Endothelial cell of umbilical vein (primary cell): ENCODE measurements around the gene AGPAT2. TPM values are rescaled to one million over a fixed set of nuclear protein-coding genes. Genes with fewer than 3 reads are reported as not detected.

Experiments
- BruUV-seq: library from RNA; stranded (reverse); fragments of 400-500 nt; replicated peaks from 2 replicates; lab custom pipeline; 2021; lab: Mats Ljungman, UMichigan
- CTCF ChIA-PET: fragments of 300-600, 350-600 bp; sonication (Branson Sonifier 250); formaldehyde crosslinking; loops from one replicate; lab custom pipeline; 2021; ENCODE audit warnings: antibody characterized with exemption, inconsistent platforms; lab: Charles Lee
- POLR2A ChIA-PET: fragments of 300-600, 350-600 bp; sonication (Branson Sonifier 250); formaldehyde crosslinking; loops from one replicate; lab custom pipeline; 2021; ENCODE audit warnings: antibody characterized with exemption, inconsistent platforms; lab: Charles Lee
- DNase-seq: peaks from one replicate; pipeline ENCODE4 v3.0.0-alpha.2; 2011; ENCODE audit warnings: low read depth, low spot score
- FAIRE-seq: peaks from 2 replicates; lab custom pipeline; 2011; peaks lifted over from hg19 to GRCh38; lab: Jason Lieb, UNC
- H2AFZ ChIP-seq: 2 replicates; pipeline ENCODE4 v1.6.0; 2012; ENCODE audit warnings: low read depth, low read length, control low read depth, inconsistent platforms
- H3K27ac ChIP-seq: 2 replicates; pipeline ENCODE4 v1.5.1; 2011; ENCODE audit warnings: low read depth, mild to moderate bottlenecking, control low read depth, low read length, moderate library complexity; ENCODE audit not compliant: insufficient read depth
- H3K27me3 ChIP-seq, 2 experiments: 2 replicates each; pipeline versions ENCODE4 v1.6.0 to v1.6.1; 2011; ENCODE audit warnings: low read length in 2 of 2, mixed read lengths in 1 of 2; ENCODE audit not compliant: control insufficient read depth in 2 of 2, insufficient read depth in 2 of 2
- H3K36me3 ChIP-seq, 2 experiments: 2 replicates in 1 of 2; 3 replicates in 1 of 2; pipeline ENCODE4 v1.5.1; 2011; ENCODE audit warnings: low read length in 2 of 2, mild to moderate bottlenecking in 1 of 2, moderate library complexity in 1 of 2; ENCODE audit not compliant: control insufficient read depth in 2 of 2, insufficient read depth in 2 of 2; ENCODE audit errors: extremely low read depth in 1 of 2
- H3K4me1 ChIP-seq: 3 replicates; pipeline ENCODE4 v1.5.1; 2011; ENCODE audit warnings: mild to moderate bottlenecking, low read length; ENCODE audit not compliant: control insufficient read depth, insufficient read depth; ENCODE audit errors: extremely low read depth
- H3K4me2 ChIP-seq: 2 replicates; pipeline ENCODE4 v1.6.1; 2011; ENCODE audit warnings: low read length, control low read depth, mixed read lengths; ENCODE audit not compliant: insufficient read depth
- H3K4me3 ChIP-seq, 3 experiments: fragments of 200-600 bp in 1 of 3; sonication (generic), shearing (Covaris generic) in 1 of 3; replicated peaks in 1 of 3; 2 replicates each; pipeline ENCODE4 v1.5.1; 2011 to 2016; ENCODE audit warnings: control low read depth in 3 of 3, low read length in 3 of 3, mild to moderate bottlenecking in 2 of 3, inconsistent platforms in 1 of 3, low read depth in 1 of 3, moderate library complexity in 1 of 3; ENCODE audit not compliant: insufficient read depth in 1 of 3
- H3K79me2 ChIP-seq: 2 replicates; pipeline ENCODE4 v1.6.0; 2012; ENCODE audit warnings: low read length, inconsistent platforms; ENCODE audit not compliant: control insufficient read depth, insufficient read depth
- H3K9ac ChIP-seq: replicated peaks from 2 replicates; pipeline ENCODE3; 2011; ENCODE audit warnings: low read length, control low read depth; ENCODE audit not compliant: insufficient read depth; ENCODE audit errors: extremely low read depth
- H3K9me1 ChIP-seq: replicated peaks from 3 replicates; pipeline ENCODE4 v1.6.0; 2011; ENCODE audit warnings: mild to moderate bottlenecking, low read length; ENCODE audit not compliant: control insufficient read depth, insufficient read depth; ENCODE audit errors: extremely low read depth
- H3K9me3 ChIP-seq: replicated peaks from 2 replicates; pipeline ENCODE4 v1.5.1; 2012; ENCODE audit warnings: low read length, inconsistent platforms; ENCODE audit not compliant: control insufficient read depth, insufficient read depth
- H4K20me1 ChIP-seq: replicated peaks from 2 replicates; pipeline ENCODE3; 2011; ENCODE audit warnings: mild to moderate bottlenecking, low read length; ENCODE audit not compliant: control insufficient read depth, insufficient read depth; ENCODE audit errors: extremely low read depth
- EZH2 ChIP-seq: IDR thresholded peaks from 2 replicates; pipeline ENCODE4 v1.6.1; 2012; ENCODE audit warnings: borderline replicate concordance, low read depth, mild to moderate bottlenecking, moderate library complexity, low read length, inconsistent platforms; ENCODE audit not compliant: severe bottlenecking
- FOS ChIP-seq: IDR thresholded peaks from 2 replicates; pipeline ENCODE4 v1.6.1; 2011; ENCODE audit warnings: mild to moderate bottlenecking, low read length, moderate library complexity, borderline replicate concordance; ENCODE audit not compliant: insufficient read depth
- GATA2 ChIP-seq: IDR thresholded peaks from 2 replicates; pipeline ENCODE4 v1.7.0; 2011; ENCODE audit warnings: low read depth, mild to moderate bottlenecking, moderate library complexity, mixed read lengths, low read length; ENCODE audit not compliant: insufficient read length, insufficient read depth
- JUN ChIP-seq: IDR thresholded peaks from 2 replicates; pipeline ENCODE4 v1.6.1; 2011; ENCODE audit warnings: borderline replicate concordance, low read depth; ENCODE audit not compliant: insufficient read length, insufficient read depth
- MAX ChIP-seq: IDR thresholded peaks from 2 replicates; pipeline ENCODE4 v1.6.1; 2011; ENCODE audit not compliant: insufficient read depth, insufficient read length
- MYC ChIP-seq: IDR thresholded peaks from one replicate; pipeline ENCODE4 v1.6.1; 2011; ENCODE audit warnings: mild to moderate bottlenecking, low read depth, low read length
- POLR2A ChIP-seq: IDR thresholded peaks from 2 replicates; pipeline ENCODE4 v1.6.1; 2012; ENCODE audit warnings: low read depth, mild to moderate bottlenecking, control low read depth, low read length
- POLR2AphosphoS5 ChIP-seq: IDR thresholded peaks from 2 replicates; pipeline ENCODE4 v1.6.1; 2012; ENCODE audit warnings: low read depth, mild to moderate bottlenecking, control low read depth, low read length, moderate library complexity; ENCODE audit not compliant: insufficient read depth
- dilution Hi-C: fragments of 300-500 bp; cut with MboI; formaldehyde crosslinking; loops from one replicate; pipeline ENCODE4 v1.15.0; 2019; ENCODE audit warnings: low sequenced_read_pairs; ENCODE audit not compliant: extremely low pct_ligation_motif_present
- intact Hi-C: fragments of 100-400 bp; cut with micrococcal nuclease; formaldehyde crosslinking; loops from one replicate; pipeline ENCODE4 v1.10.0; 2022
- polyA plus RNA-seq, 4 experiments: library from polyadenylated mRNA; depleted of rRNA in 3 of 4; stranded (reverse) in 3 of 4; unstranded in 1 of 4; fragments of >200 nt; gene quantifications; 2 replicates each; pipeline versions ENCODE4 v1.2.1 to v1.2.3, GENCODE V29; 2011 to 2012; ENCODE audit warnings: missing spikeins in 1 of 4
- total RNA-seq: library from RNA; stranded (reverse); gene quantifications from 2 replicates; pipeline ENCODE4 v1.2.3, GENCODE V29; 2021
- TF ChIP-seq, protein P1 (sequence below), 2 donors: IDR thresholded peaks; 1 replicate in 1 of 2; 2 replicates in 1 of 2; pipeline ENCODE4 v1.5.1; 2011; ENCODE audit warnings: low read length in 2 of 2, mild to moderate bottlenecking in 2 of 2, moderate library complexity in 2 of 2, control low read depth in 1 of 2, inconsistent platforms in 1 of 2, low read depth in 1 of 2; ENCODE audit not compliant: insufficient read depth in 1 of 2; ENCODE audit errors: extremely low read depth in 1 of 2

Gene AGPAT2
- total and polyA plus RNA-seq, 2 donors (not counting 3 experiments of a cell fraction or from before 2014, with no cell fraction given), result 45.5 to 55.3 TPM

DNA sequence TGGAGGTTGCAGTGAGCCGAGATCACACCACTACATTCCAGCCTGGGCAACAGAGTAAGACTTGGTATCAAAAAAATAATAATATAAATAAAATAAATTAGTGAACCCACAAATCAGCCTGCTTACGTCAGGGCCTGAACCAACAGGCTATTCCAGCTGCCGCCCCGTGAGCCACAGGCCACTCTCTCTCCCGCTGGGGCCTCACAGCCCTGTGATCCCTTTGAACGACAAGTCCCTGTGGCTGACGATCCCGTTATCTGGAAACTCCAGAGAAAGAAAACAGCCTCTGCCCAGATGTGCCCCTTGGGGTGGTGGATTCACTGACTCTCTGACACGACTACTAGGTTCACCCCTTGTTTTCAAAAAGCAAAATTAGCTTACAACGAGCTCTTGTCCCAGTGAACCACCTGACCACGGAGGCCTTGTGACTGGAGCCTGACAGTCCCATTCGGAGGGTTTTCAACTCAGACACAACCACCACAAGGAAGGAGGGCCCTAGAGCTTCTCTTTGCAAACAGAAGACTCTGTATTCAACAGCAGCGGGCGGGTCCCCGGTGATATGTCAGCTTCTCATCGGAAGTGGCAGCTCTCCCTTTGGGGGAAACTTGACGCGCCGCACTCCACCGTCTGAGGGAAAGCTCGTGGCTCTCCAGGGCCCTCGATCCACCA, 20.7 kb upstream of the AGPAT2 start:
- no peak overlapping the region for H3K4me3 ChIP-seq
- peaks cover 1% of the 10 kb centered on the region for H3K79me2 ChIP-seq
- ChIA-PET CTCF (interaction anchor here (1.3 to 1.8 kb wide), 2 partner anchors 10 to 19 kb away, joined by 3 to 7 read pairs; no protein-coding TSS in a partner anchor), POLR2A (no interaction called here)
- no peaks in the 10 kb centered on the region for H3K27me3 ChIP-seq
- no peak for FAIRE-seq
- DNase-seq, result no peak
- H4K20me1 ChIP-seq, result no peaks in the 10 kb centered on the region
- no peaks in the 10 kb centered on the region for H3K4me1 ChIP-seq
- no peak overlapping the region for H2AFZ ChIP-seq
- no peaks in the 10 kb centered on the region for H3K9me3 ChIP-seq
- BruUV-seq, result no TSS peak
- no peak overlapping the region for H3K27ac ChIP-seq
- no peak overlapping the region for H3K4me2 ChIP-seq
- H3K9me1 ChIP-seq, result no peaks in the 10 kb centered on the region
- intact Hi-C loops (no loop called here), dilution Hi-C loops (no loop called here)
- no peaks in the 10 kb centered on the region for H3K36me3 ChIP-seq
- no peak overlapping the region for H3K9ac ChIP-seq
- no peak for TF ChIP-seq EZH2
- no peak for TF ChIP-seq JUN
- TF ChIP-seq MAX, result no peak
- TF ChIP-seq POLR2AphosphoS5, result no peak

DNA sequence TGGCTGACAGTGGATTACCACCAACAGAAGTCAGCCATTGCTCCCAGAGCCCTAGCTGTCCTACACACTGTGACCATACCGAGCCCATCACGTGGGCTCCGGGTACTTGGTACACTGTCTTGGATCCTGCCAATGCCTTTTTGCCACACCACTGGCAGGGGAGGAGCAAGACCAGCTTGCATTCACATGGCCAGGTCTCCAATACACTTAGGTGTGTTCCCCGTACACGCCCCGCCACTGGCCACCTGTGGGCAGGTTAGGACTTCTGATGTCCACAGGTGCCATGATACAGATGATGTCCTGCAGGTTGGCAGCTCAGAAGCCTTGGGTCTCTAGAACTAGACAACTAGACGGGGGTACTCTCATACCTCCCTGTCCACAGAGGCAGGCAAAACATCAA, 19.8 kb upstream of the AGPAT2 start:
- intact Hi-C loops, result no loop called here
- H3K9ac ChIP-seq, result no peak overlapping the region
- BruUV-seq, result no TSS peak
- H4K20me1 ChIP-seq, result no peaks in the 10 kb centered on the region
- no peak overlapping the region for H3K4me3 ChIP-seq
- H3K4me2 ChIP-seq, result no peak overlapping the region
- no peak overlapping the region for H3K27ac ChIP-seq
- H3K4me1 ChIP-seq, result no peaks in the 10 kb centered on the region
- CTCF ChIA-PET, result interaction anchor here (1.3 to 1.8 kb wide), 2 partner anchors 17 to 18 kb away, joined by 4 to 7 read pairs; no protein-coding TSS in a partner anchor
- no peaks in the 10 kb centered on the region for H3K36me3 ChIP-seq
- no peaks in the 10 kb centered on the region for H3K27me3 ChIP-seq
- H2AFZ ChIP-seq, result no peak overlapping the region
- FAIRE-seq (no peak), DNase-seq (no peak)
- no peaks in the 10 kb centered on the region for H3K9me1 ChIP-seq
- TF ChIP-seq, protein P1, sequence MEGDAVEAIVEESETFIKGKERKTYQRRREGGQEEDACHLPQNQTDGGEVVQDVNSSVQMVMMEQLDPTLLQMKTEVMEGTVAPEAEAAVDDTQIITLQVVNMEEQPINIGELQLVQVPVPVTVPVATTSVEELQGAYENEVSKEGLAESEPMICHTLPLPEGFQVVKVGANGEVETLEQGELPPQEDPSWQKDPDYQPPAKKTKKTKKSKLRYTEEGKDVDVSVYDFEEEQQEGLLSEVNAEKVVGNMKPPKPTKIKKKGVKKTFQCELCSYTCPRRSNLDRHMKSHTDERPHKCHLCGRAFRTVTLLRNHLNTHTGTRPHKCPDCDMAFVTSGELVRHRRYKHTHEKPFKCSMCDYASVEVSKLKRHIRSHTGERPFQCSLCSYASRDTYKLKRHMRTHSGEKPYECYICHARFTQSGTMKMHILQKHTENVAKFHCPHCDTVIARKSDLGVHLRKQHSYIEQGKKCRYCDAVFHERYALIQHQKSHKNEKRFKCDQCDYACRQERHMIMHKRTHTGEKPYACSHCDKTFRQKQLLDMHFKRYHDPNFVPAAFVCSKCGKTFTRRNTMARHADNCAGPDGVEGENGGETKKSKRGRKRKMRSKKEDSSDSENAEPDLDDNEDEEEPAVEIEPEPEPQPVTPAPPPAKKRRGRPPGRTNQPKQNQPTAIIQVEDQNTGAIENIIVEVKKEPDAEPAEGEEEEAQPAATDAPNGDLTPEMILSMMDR (IDR thresholded peaks at IDR 0.05; ENCODE audit: extremely low read depth in 1 of 2, insufficient read depth in 1 of 2, low read depth in 1 of 2, low read length in 2 of 2), result no peak
- TF ChIP-seq MYC (no peak), FOS (no peak), EZH2 (no peak), POLR2AphosphoS5 (no peak), GATA2 (no peak), JUN (no peak), MAX (no peak), POLR2A (no peak)
- POLR2A ChIA-PET, result interaction anchor here (0.6 kb wide), 1 partner anchor 59 kb away, joined by 3 read pairs; no protein-coding TSS in a partner anchor
- H3K9me3 ChIP-seq, result no peaks in the 10 kb centered on the region
- H3K79me2 ChIP-seq, result no peaks in the 10 kb centered on the region
- dilution Hi-C loops, result no loop called here
